ENCODE data around the gene FAT1.

FAT1 gene

DNA sequence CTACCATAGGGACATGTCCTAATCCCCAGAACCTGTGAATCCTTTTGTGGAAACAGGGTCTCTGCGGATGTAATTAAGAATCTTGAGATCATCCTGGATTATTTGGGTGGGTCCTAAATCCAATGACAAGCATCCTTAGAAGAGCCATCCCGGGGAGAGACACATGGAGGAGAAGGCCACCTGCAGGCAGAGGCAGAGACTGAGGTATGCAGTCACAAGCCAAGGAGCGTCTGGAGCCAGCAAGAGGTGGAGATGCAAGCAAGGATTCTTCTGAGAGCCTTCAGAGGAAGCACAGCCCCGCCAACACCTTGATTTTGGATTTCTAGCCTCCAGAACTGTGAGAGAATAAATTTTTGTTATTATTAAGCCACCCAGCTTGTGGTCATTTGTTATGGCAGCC is 13.8 kb upstream of the FAT1 start:
- no peaks in the 10 kb centered on the region for H3K4me1 ChIP-seq
- intact Hi-C loops (cut with DNase I; ENCODE audit: low total_unique reads): loop anchor here (10.0 kb wide), 1 partner anchor 207 kb away; no protein-coding TSS in a partner anchor
- H3K27ac ChIP-seq: no peak overlapping the region
- no peak overlapping the region for H3K4me3 ChIP-seq
- H3K27me3 ChIP-seq: no peaks in the 10 kb centered on the region
- H3K36me3 ChIP-seq: no peaks in the 10 kb centered on the region
- H3K9me3 ChIP-seq: no peaks in the 10 kb centered on the region
- TF ChIP-seq, protein P1, sequence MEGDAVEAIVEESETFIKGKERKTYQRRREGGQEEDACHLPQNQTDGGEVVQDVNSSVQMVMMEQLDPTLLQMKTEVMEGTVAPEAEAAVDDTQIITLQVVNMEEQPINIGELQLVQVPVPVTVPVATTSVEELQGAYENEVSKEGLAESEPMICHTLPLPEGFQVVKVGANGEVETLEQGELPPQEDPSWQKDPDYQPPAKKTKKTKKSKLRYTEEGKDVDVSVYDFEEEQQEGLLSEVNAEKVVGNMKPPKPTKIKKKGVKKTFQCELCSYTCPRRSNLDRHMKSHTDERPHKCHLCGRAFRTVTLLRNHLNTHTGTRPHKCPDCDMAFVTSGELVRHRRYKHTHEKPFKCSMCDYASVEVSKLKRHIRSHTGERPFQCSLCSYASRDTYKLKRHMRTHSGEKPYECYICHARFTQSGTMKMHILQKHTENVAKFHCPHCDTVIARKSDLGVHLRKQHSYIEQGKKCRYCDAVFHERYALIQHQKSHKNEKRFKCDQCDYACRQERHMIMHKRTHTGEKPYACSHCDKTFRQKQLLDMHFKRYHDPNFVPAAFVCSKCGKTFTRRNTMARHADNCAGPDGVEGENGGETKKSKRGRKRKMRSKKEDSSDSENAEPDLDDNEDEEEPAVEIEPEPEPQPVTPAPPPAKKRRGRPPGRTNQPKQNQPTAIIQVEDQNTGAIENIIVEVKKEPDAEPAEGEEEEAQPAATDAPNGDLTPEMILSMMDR (IDR thresholded peaks at IDR 0.05): no peak
- DNase-seq: no peak

DNA sequence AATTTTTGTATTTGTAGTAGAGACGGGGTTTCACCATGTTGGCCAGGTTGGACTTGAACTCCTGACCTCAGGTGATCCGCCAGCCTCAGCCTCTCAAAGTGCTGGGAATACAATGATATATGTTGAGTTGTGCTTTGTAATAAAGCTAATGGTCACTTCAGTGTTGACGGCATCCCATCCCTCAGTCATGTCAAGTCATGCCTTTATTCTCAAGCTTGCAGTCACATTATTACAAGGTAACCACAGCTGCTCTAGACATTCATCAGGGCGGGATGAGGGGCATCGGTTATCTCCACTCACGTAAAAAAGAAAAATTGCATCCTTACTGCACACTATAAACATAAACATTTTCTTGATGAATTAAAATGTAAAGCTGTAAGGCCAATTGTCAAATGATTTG is 12.8 kb upstream of the FAT1 start:
- Histone ChIP-seq H3K9me3 (no peaks in the 10 kb centered on the region), H3K4me1 (no peaks in the 10 kb centered on the region), H3K36me3 (no peaks in the 10 kb centered on the region), H3K4me3 (no peak overlapping the region), H3K27me3 (no peaks in the 10 kb centered on the region), H3K27ac (no peak overlapping the region)
- no peak for DNase-seq
- TF ChIP-seq, protein P1 (IDR thresholded peaks at IDR 0.05): no peak
- intact Hi-C loops (cut with DNase I; ENCODE audit: low total_unique reads): loop anchor here (10.0 kb wide), 1 partner anchor 208 kb away; no protein-coding TSS in a partner anchor

DNA sequence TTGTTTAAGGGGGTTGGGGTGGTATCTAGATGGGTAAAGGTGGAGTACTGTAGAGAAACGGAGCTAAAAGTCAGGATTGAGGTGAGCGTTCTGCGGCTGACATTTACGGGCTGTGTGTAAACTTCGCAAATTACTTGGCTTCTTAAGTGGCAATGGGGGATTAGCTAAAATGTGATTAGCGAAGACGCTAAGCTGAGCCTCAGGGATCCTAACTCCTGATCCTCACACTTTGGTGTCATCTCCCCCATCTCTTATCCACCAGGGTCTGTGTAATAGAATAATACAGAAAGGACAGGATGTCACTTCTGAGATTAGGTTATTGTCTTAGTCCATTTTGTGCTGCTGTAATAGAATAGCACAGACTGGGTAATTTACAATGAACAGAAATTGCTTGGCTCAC is 10.6 kb upstream of the FAT1 start:
- intact Hi-C loops (cut with DNase I; ENCODE audit: low total_unique reads): loop anchor here (10.0 kb wide), 1 partner anchor 211 kb away; no protein-coding TSS in a partner anchor
- Histone ChIP-seq H3K9me3 (no peaks in the 10 kb centered on the region), H3K27me3 (no peaks in the 10 kb centered on the region), H3K4me1 (peaks cover 0 to under 1% (median 0%) of the 10 kb centered on the region in 4 donors), H3K27ac (no peak overlapping the region), H3K4me3 (no peak overlapping the region), H3K36me3 (no peaks in the 10 kb centered on the region)
- no peak for DNase-seq
- TF ChIP-seq, protein P1 (IDR thresholded peaks at IDR 0.05): no peak

DNA sequence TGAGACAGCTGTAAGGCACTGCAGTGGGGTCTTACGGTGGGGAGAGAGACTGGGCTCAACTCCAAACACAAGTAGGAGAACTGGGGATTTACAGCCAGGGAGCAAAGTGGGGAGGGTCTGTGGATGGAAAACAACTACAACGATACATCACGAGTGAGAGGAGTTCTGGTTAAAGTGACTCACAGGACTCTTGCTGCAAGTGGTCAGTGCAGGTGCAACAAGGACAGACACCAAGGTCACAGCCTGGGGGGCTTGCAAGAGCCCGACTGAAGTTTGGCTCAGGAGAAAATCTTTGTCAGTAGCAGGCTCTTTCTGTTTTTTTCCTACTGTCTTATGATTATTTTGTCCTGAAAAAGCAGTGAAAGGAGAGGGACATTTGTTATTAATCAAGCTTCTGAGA is 10.1 kb upstream of the FAT1 start:
- no peak for DNase-seq
- TF ChIP-seq, protein P1 (IDR thresholded peaks at IDR 0.05): no peak
- H3K4me3 ChIP-seq: no peak overlapping the region
- H3K27me3 ChIP-seq: no peaks in the 10 kb centered on the region
- H3K27ac ChIP-seq: no peak overlapping the region
- no peaks in the 10 kb centered on the region for H3K9me3 ChIP-seq
- intact Hi-C loops (cut with DNase I; ENCODE audit: low total_unique reads): loop anchor here (10.0 kb wide), 1 partner anchor 211 kb away; no protein-coding TSS in a partner anchor
- peaks cover 0 to 5% (median 0%) of the 10 kb centered on the region in 4 donors for H3K4me1 ChIP-seq
- H3K36me3 ChIP-seq: no peaks in the 10 kb centered on the region

DNA sequence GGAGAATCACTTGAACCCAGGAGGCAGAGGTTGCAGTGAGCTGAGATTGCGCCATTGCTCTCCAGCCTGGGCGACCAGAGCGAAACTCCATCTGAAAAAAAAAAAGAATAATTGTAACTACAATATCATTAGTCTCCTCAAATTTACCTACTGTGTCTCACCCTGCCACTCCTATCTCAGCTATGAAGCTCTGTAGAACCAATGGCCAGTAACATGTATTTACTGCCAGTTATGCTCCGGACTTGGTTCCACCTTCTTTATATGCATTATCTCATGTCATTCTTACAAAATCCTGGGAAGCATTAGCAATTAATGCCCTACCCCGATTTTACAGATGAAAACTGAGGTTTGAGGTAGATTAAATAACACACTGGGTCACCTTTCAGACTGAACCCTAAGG is 7.0 kb upstream of the FAT1 start:
- intact Hi-C loops (cut with DNase I; ENCODE audit: low total_unique reads): loop anchor here (10.0 kb wide), 1 partner anchor 214 kb away; no protein-coding TSS in a partner anchor
- TF ChIP-seq, protein P1 (IDR thresholded peaks at IDR 0.05): no peak
- Histone ChIP-seq H3K4me1 (peaks cover 0 to 21% (median 3%) of the 10 kb centered on the region in 4 donors), H3K36me3 (no peaks in the 10 kb centered on the region), H3K27ac (no peak overlapping the region), H3K27me3 (no peaks in the 10 kb centered on the region), H3K9me3 (no peaks in the 10 kb centered on the region), H3K4me3 (no peak overlapping the region)
- no peak for DNase-seq

DNA sequence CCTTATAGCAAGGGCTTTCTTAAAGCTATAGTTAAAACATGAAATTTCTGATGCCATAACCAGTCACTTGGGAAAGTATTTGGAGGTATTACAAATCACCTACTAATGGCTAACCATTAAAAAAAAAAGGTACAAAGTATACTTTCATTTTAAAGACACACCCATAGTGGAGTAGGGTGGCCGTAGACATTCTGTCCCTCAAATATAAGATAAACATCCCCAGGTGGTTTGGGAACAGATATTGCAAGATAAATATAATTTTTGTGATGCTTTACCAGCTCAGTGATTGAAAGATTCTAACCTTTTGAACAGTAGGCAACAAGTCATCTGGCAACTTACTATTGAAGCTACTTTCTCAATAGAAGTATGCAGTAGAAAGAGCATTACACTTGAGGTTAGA is 6.2 kb upstream of the FAT1 start:
- intact Hi-C loops (cut with DNase I; ENCODE audit: low total_unique reads): loop anchor here (5.0 to 10.0 kb wide), 2 partner anchors 63 to 215 kb away; no protein-coding TSS in a partner anchor
- no peaks in the 10 kb centered on the region for H3K27me3 ChIP-seq
- DNase-seq: no peak
- no peak overlapping the region for H3K4me3 ChIP-seq
- H3K9me3 ChIP-seq: no peaks in the 10 kb centered on the region
- H3K4me1 ChIP-seq: peaks cover 0 to 21% (median 3%) of the 10 kb centered on the region in 4 donors
- H3K36me3 ChIP-seq: no peaks in the 10 kb centered on the region
- H3K27ac ChIP-seq: no peak overlapping the region
- TF ChIP-seq, protein P1 (IDR thresholded peaks at IDR 0.05): no peak
